NCI-H82 treated with DMSO at 0.1 percent for 48 hours (cell line): Measurements from ENCODE around the gene ZNF397.
"Not testable (repeated sequence)": the region's sequence is repeated elsewhere in the genome, so short reads cannot be mapped to it uniquely, and the experiment has no call there.

Source experiments
- DNase-seq: peaks from one replicate; lab custom pipeline; 2025; ENCODE audit not compliant: unreplicated experiment; lab: John Stamatoyannopoulos, UW

Gene ZNF397

DNA sequence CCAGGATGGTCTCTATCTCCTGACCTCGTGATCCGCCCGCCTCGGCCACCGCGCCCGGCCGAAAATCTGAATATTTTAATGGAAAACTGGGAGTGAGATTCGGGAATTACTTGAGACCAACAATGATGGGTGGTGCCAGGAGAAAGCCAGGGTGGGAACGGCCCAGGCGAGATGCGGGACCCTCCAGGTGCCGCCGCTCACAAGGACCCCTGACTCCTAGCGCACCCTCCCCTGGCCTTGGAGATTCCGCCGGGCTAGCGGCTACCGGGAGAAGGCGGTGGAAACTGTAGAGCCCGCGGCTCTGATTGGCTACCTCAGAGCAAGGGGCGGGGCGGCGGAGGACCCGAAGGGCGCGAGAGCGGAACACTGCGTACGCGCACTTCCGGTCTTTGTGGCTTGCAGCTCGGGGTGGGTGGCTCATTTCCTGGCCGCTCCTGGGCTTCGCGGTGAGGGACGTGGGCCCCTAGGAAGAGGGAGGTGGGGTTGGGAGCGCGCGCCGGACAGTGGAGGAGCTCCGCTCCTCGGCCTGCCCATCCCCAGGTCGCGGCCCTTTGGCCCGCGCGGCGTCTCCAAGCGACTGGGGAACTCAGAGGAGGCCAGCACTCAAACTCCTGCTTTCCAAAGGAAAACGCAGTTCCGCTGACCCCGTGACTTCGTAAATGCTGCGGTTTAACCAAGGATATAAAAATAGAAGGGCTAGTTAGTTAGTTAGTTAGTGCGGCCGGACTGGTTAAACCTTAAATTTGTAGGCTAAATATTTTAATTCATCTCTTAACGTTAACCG is at the start of gene ZNF397:
Gene ZNF397, plus strand, starts transcription at position 371 of the 784 bp plus-strand sequence. CDS start 1,437 bp downstream, outside the sequence.
- peak; percentile 87 for DNase-seq

DNA sequence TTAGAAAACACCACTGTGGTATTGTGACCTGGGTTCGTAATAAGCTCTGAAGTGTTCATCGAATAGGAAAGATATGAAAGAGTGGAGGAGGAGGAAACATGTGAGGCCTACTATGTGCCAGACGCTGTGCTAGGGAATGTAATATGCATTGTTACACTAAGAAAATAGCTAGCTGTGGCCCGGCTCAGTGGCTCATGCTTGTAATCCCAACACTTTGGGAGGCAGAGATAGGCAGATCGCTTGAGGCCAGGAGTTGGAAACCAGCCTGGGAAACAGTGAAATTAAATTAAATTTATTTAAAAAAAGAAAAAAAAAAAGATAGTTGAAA is 49.2 kb upstream of the ZNF397 start:
- DNase-seq: no peak

DNA sequence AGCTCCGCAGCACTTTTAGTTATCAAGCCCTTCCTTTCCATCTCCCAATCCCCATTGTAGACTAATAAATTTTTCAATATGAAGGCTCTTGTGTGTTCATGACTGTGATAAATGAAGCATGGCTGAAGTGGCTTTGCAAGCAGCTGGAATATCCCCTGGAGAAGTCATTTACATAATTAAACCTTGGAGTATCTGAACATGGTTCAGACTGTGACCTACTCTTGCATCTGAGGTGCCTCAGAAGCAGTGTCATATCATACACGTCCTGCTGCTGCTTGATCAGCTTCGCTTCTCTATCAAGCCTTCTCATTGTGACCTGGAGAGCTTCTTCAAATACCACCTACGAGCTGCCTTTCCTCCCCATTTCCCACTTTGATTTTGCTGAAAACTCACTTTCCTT is 48.4 kb upstream of the ZNF397 start:
- DNase-seq: no peak

DNA sequence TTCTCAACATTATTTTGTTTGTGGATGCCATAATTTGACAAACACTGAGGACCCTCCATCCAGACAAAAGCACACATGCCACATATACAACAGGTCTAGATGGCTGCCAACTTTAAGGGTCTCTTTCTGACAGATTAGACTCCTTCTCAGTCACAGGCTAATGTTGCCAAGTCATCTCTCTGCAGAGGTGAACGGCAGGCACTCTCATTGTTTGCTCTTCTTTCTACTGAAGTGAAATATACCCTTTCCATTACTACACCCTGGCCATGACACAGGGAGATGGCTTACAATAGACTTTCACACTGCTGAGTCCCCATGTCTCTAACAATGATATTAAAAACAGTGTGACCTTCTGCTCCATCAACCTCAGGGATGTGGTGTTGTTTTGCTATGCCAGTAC is 47.5 kb upstream of the ZNF397 start:
- no peak for DNase-seq

- no peak for DNase-seq
Observed at GRCh38 chr18:35197296-35197695, 43.5 kb upstream of the ZNF397 start.

DNA sequence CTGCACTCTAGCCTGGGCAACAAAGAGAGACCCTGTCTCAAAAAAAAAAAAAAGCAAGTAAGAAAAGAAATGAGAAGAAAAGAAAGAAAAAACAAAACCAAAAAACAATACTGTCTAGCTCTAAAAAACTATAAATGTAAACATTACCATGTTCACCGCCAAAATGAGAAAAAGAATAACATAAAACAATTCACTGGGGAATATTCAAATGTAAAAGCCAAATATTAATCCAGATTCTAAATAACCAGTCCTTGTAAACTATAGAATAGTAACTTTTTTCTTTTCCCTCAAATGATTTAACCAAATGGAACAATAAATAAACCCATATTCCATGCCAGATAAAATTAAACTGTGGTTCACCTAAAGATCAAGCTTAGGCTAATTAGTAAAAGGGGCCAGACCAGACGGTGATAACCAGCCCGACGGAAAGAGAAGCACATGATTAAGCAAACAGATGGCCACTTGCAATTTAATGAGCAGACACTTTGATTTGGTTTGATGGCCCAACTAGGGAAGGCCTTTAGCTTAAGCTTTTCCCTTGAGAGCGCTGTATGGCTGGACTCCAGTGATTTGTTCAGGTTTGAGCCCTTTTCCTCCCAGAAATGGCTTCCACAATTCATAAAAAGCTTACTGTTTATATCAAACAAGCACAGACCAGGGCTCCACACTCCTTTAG is 39.4 kb upstream of the ZNF397 start:
- peak; percentile 97 for DNase-seq

GRCh38 chr18:35203067-35203466 is 37.8 kb upstream of the ZNF397 start:
- no peak for DNase-seq

- no peak for DNase-seq
Observed at GRCh38 chr18:35205199-35205712, 35.6 kb upstream of the ZNF397 start.

DNA sequence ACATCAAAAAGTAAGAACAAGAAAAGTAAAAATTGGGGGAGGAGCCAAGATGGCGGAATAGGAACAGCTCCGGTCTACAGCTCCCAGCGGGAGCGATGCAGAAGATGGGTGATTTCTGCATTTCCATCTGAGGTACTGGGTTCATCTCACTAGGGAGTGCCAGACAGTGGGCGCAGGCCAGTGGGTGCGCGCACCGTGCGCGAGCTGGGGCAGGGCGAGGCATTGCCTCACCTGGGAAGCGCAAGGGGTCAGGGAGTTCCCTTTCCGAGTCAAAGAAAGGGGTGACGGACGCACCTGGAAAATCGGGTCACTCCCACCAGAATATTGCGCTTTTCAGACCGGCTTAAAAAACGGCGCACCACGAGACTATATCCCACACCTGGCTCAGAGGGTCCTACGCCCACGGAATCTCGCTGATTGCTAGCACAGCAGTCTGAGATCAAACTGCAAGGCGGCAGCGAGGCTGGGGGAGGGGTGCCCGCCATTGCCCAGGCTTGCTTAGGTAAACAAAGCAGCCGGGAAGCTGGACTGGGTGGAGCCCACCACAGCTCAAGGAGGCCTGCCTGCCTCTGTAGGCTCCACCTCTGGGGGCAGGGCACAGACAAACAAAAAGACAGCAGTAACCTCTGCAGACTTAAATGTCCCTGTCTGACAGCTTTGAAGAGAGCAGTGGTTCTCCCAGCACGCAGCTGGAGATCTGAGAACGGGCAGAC is 34.9 kb upstream of the ZNF397 start:
- DNase-seq: not testable (repeated sequence)

GRCh38 chr18:35215026-35215425 is 25.8 kb upstream of the ZNF397 start:
- peak; percentile 25 for DNase-seq

DNA sequence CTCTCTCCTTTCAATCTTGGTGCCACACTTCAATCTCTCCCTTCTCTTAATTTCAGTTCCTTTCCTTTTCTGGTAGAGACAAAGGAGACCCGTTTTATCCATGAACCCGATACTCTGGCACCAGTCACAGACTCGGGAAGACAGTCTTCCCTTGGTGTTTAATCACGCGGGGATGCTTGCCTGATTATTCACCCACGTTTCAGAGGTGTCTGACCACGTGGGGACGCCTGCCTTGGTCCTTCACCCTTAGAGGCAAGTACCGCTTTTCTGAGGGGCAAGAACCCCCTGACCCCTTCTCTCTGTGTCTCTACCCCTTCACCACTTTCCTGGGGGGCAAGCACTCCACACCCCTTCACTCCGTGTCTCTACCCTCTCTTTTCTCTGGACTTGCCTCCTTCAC is 24.2 kb upstream of the ZNF397 start:
- DNase-seq: not testable (repeated sequence)

DNA sequence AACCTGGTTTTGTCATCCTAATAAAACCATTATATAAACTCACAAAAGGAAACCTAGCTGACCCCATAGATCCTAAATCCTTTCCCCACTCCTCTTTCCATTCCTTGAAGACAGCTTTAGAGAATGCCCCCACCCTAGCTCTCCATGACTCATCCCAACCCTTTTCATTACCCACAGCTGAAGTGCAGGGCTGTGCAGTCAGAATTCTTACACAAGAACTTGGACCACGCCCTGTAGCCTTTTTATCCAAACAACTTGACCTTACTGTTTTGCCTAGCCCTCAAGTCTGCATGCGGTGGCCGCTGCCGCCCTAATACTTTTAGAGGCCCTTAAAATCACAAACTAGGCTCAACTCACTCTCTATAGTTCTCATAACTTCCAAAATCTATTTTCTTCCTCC is 21.5 kb upstream of the ZNF397 start:
- not testable (repeated sequence) for DNase-seq

DNA sequence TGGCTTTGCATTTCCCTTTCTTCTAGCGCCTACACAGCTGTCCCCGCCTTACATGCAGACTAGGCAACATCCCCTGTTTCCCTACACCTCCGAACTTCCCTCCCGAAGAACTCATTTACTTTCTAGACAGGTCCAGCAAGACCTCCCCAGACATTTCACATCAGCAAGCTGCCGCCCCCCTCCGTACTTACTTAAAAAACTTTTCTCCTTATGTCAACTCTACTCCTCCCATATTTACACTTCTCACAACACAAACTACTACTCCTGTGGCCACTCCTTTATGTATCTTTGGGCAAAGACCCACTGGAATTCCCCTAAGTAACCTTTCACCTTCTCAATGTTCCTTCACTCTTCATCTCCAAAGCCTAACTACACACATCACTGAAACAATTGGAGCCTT is 20.4 kb upstream of the ZNF397 start:
- no peak for DNase-seq

DNA sequence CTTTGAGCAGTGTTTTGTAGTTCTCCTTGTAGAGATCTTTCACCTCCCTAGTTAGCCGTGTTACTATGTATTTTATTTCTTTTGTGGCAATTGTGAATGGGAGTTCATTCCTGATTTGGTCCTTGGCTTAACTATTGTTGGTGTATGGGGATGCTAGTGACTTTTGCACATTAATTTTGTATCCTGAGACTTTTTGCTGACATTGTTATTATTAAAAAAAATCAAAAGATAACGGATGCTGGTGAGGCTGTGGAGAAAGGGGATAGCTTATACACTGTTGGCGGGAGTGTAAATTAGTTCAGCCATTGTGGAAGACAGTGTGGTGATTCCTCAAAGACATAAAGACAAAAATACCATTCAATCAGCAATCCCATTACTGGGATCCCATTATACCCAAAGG is 17.0 kb upstream of the ZNF397 start:
- DNase-seq: no peak

DNA sequence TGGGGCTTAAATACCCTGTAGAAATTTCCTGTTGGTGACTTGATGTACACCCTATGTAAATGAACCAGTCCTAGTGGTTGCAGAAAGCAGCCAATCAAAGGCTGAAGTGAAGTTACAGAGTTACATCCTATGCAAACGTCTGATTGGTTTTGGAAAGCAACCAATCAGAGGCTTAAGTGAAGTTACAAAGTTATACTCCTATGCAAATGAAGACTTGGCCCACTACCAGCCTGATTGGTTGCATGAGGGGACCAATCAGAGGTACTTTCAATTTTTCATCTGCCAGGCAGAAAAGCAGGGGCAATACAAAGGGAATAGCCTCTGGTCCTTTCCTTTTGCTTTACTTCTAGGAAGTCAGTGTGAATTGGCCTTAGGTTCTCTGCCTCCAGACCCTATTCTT is 13.6 kb upstream of the ZNF397 start:
- DNase-seq: no peak

DNA sequence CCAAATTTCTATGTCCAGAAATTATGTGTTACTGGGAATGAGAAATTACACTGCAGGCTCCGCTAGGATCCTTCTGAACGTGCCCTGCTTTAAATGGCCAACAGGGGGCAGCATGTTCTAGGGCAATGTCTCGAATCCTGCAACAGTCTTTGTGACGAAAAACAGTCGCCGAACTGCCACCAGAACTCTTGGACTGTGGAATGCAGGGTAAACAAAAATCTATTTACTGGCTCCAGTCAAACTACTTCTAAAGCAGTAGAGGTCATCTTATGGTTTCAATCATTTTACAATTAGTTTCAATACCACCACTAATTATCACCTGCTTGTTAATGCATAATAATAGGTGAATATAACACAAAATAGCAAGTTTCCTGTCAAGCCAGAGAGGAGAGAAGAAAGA is 9.8 kb upstream of the ZNF397 start:
- DNase-seq: peak; percentile 60

DNA sequence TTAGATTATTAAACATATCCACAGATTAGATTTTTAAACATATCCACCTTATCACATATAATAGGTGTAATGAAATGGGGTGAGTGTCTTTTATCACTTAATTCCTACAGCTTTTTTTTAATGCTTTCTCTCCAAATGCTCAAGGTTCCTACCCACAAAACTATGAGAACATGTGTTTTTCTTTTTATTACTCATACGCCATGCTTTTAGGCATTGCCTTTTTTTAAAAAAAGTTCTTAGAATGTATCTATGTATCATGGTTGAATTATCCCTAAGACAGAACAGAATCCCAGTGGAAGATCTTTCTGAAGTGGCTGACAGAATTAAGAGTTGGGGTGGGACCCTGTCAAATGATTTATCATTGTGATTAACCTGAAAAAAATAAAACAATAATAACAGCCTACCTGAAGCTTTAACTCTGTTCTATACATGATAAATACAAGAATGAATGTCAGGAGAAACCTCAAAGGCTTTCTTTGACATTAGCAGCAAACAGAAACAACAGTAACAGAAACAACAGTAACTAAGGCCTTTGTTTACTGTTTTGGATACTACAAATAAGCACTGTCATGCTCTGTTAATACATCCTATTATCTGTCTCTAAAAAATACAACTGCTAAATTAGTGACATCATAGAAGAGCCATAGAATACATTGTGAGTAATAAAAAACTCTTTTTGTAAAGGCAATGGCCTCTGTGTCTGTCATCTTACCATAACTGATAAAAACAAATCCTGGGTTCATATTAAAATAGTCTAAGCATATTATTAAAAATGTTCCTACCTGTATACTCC is 4.1 kb upstream of the ZNF397 start:
- no peak for DNase-seq

DNA sequence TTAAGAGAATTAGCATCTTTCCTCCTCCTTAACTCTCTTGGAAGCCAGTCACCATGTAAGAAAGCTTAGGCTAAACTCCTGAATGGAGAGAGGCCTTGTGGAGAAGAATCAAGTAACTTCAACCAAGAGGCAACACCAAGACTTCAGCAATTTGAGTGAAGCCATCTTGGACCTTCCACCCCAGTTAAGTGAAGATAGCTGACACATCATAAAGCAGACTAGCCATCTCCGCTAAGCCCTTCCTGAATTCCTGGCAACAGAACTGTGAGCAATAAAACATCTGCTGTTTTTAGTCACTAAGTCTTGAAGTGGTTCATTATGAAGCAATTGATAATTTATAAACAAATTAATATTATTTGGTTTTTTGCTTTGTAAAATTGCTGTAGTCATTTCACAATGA is 1.5 kb upstream of the ZNF397 start:
- peak; percentile 8 for DNase-seq

DNA sequence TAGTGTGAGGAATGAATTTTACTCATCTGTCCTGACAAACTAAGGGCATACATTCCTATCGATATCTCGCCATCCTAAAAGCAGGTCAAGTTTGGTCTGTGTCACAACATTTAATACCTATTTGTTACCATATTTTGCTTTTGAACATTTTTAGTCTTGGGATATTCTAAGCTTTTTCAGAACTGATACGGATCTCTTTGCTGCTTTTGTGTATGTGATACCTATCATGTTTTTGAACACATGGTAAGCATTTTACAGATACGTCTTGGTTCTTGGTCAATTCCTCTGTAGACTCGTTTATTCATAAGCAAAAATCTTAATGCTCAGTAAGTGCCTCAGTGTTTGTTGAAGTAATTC is 592 bp downstream of the ZNF397 start:
- DNase-seq: no peak

DNA sequence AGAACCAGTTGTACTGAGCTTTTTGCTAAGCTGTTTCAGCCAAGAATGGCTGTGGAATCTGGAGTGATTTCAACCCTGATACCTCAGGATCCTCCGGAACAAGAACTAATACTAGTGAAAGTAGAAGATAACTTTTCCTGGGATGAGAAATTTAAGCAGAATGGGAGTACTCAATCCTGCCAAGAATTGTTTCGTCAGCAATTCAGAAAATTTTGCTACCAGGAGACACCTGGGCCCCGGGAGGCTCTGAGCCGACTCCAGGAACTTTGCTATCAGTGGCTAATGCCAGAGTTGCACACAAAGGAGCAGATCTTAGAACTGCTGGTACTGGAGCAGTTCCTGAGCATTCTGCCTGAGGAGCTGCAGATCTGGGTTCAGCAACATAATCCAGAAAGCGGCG is 1.6 kb downstream of the ZNF397 start:
- no peak for DNase-seq

DNA sequence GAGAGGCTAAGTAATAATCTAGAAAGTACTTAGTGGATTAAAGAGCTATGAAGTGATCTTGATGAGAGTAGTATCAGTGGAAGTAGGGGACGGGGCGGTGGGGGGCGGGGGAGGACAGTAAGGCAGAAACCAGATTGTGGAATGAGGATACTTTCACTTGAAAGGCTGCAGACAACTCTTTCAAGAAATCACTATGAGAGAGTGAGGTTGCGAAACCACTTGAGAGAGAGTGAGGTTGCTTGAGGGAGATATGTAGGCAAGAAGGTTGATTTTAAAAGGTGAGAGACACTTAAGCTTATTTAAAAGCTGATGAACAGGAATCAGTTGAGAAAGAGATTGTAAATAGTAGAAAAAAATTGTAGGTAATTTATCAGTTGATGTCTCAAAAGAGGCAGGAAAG is 3.8 kb downstream of the ZNF397 start:
- no peak for DNase-seq
